Epithelial cell of prostate (primary cell): Measurements from ENCODE around the gene UBE2B.
A peak's percentile ranks its signal among the peaks of the same experiment; 100 is the strongest.

Experiments
- DNase-seq: peaks from one replicate; pipeline ENCODE4 v3.0.0-alpha.2; 2011; ENCODE audit warnings: low read depth, low spot score
- H3K27ac ChIP-seq: fragments of 450-650 bp; 2 replicates; pipeline ENCODE4 v1.5.1; 2017; ENCODE audit warnings: mild to moderate bottlenecking

The UBE2B gene

GRCh38 chr5:134436523-134437339 lies 65.4 kb downstream of the UBE2B start:
- no peak for DNase-seq
- peak overlapping the region; percentile 94 for H3K27ac ChIP-seq

DNA sequence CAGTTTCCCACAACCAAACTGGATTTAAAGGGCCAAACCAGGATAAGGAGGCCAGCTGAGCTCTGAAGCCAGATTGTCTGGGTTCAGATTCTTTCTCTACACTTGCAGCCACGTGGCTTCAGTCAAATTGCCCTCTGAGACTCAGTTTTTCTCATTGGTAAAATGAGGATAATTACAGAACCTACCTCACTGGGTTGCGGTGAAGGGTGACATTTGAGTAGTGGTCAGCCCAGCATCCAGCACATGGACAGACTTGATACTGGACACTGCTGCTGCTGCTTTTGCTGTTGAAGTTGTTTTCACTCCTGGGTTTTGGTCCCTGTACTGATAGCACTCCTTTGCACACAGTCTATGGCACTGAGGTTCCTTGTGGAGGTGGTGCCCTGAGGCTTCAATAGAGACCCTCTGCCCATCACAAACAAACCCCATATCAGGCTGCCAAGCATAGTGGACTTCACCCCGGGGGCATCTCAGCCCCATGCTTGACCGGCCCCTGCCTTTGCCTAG lies 66.0 kb downstream of the UBE2B start:
- peak overlapping the region; percentile 94 for H3K27ac ChIP-seq
- no peak for DNase-seq

GRCh38 chr5:134437847-134438581 lies 66.6 kb downstream of the UBE2B start:
- peak overlapping the region; percentile 94 for H3K27ac ChIP-seq
- no peak for DNase-seq

DNA sequence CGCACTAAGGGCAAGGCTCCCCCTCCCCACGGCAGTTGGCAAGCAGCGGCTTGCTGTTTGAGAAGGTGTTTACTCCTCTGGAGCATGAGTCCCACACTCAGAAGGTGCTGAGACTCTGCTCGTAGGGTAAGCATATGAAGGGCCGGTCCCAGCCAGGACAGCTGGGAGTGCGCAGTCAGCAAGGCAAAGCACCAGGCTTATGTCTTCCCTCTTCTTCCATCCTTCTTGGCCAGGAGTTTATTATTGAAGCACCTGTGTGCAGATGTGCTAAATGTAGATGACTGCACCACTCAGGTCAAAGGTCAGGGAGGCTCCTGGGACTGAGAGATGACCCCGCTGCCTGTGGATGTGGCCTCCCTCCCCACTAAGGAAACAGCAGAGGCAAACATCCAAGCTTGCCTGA lies 67.4 kb downstream of the UBE2B start:
- DNase-seq = no peak
- peak overlapping the region; percentile 94 for H3K27ac ChIP-seq

DNA sequence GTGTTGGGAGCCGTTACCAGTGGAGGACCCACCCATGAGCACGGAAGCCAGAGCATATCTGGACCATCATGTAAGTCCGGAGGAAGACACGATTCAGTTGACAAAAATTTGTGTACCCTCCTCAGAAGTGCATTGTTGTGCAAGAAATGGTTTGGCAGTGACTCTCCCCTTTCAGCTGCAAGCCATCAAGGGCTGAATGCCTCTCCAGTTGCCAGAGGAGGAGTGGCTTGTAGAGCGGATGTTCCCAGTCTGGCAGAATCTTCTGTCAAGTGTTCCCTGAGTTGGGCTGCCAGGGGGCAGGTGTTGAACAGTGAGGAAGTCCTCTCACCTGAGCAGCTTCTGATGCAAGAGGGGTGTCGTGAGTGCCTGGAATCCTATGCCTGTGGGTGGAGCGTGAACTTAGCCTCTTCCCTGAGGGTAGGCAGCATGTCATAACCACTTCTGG lies 67.9 kb downstream of the UBE2B start:
- peak overlapping the region; percentile 94 for H3K27ac ChIP-seq
- peak; percentile 96 for DNase-seq

DNA sequence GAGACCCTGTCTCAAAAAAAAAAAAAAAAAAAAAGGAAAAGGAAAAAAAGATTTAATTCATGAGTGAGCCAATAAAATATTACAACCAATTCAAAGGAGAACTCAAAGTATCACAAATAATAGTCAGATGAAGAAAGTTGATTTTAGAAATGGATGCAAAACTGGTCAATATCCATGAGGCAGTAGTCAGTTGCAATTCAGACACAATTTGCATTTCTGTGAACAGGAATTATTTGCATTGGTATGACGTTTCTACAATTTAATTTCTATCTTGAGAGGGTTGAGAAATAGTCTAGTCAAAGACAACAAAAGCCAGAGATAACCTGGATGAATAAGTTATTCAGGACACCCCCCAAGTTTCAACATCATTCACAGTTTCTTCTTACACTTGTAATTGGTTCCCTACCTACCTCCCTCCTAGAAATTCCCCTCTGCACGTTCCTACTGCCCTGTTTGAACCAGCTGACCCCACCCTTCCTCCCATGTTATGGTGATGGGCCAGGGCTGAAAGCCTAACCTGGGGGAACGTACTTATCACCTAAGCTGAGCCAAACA lies 68.9 kb downstream of the UBE2B start:
- DNase-seq = no peak
- H3K27ac ChIP-seq = peak overlapping the region; percentile 94
